Parathyroid adenoma (tissue), 2 donors: ENCODE measurements around the gene STX1A.

Source experiments
- H2AFZ ChIP-seq: fragments of 300-600 bp; sonication (generic); one replicate; pipeline ENCODE4 v1.7.0; 2017; ENCODE audit warnings: antibody characterized with exemption, mild to moderate bottlenecking
- H3K27ac ChIP-seq: fragments of 300-600 bp; sonication (generic); one replicate; pipeline ENCODE4 v1.7.0; 2017
- H3K27me3 ChIP-seq: fragments of 300-600 bp; sonication (generic); one replicate; pipeline ENCODE4 v1.7.0; 2017; ENCODE audit warnings: low read length; ENCODE audit not compliant: control insufficient read depth, insufficient read depth
- H3K36me3 ChIP-seq: fragments of 300-600 bp; sonication (generic); one replicate; pipeline ENCODE4 v1.7.0; 2017; ENCODE audit warnings: low read length; ENCODE audit not compliant: control insufficient read depth, insufficient read depth
- H3K4me1 ChIP-seq: fragments of 300-600 bp; sonication (generic); one replicate; pipeline ENCODE4 v1.7.0; 2017; ENCODE audit warnings: control low read depth
- H3K4me2 ChIP-seq: fragments of 300-600 bp; sonication (generic); one replicate; pipeline ENCODE4 v1.7.0; 2017; ENCODE audit warnings: low read length
- H3K4me3 ChIP-seq: fragments of 300-600 bp; sonication (generic); one replicate; pipeline ENCODE4 v1.7.0; 2017; ENCODE audit warnings: low read depth, low read length
- H3K79me2 ChIP-seq: fragments of 300-600 bp; sonication (generic); one replicate; pipeline ENCODE4 v1.7.0; 2017; ENCODE audit warnings: control low read depth
- H3K9ac ChIP-seq: fragments of 300-600 bp; sonication (generic); one replicate; pipeline ENCODE4 v1.7.0; 2017; ENCODE audit warnings: mild to moderate bottlenecking
- H3K9me3 ChIP-seq: fragments of 300-600 bp; sonication (generic); one replicate; pipeline ENCODE4 v1.7.0; 2017; ENCODE audit warnings: low read length; ENCODE audit not compliant: control insufficient read depth
- TF ChIP-seq, protein P1 (sequence below): fragments of 300-600 bp; sonication (generic); IDR thresholded peaks from one replicate; pipeline ENCODE4 v1.7.0; 2017; ENCODE audit warnings: antibody characterized with exemption, mild to moderate bottlenecking
- donor health status: primary hyperparathyroidism.

Gene STX1A

DNA sequence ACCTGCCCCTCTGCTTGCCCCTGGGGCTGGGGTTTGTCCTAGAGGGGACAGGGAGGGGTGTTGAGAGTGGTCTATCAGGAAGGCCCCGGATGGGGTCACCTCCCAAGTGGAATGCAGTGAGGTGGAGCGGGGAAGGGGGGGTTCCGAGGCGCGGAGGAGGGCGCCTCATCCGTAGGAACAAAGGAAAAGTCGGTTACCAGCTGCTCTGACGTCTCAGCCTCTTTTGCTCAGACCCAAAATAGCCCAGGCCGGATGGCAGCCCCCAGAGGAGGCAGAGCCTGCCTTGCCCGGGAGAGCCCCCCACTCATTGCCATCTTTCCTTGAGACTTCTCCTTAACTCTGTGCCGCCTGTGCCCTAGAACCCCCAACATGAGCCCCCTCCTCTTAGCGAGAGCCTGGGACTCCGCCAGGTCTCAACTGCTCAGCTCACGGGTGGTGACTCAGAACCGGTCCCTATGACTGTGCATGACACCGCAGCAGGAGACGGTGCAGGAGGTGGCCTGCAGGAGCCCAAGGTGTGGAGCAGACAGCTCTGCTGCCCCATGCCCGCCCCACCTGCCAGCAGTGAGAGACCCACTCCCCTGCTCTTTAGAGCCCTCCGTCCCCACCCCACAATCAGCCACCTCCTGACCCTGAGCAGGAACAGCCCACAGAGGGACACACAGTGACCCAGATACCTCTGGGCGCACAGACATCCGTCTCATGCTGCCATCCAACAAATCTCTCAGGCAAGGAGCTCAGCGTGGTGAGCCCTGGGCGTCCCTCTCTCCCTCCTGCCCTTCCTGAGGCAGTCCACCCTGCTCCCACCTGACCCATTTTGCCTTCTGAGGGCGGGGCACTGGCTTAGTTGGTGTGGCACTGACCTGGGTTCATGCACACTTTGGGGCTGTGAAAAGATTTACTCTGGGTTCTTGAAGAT is 13.1 kb downstream of the STX1A start:
- no peaks in the 10 kb centered on the region for H3K36me3 ChIP-seq
- no peak overlapping the region for H3K4me3 ChIP-seq
- TF ChIP-seq, protein P1, sequence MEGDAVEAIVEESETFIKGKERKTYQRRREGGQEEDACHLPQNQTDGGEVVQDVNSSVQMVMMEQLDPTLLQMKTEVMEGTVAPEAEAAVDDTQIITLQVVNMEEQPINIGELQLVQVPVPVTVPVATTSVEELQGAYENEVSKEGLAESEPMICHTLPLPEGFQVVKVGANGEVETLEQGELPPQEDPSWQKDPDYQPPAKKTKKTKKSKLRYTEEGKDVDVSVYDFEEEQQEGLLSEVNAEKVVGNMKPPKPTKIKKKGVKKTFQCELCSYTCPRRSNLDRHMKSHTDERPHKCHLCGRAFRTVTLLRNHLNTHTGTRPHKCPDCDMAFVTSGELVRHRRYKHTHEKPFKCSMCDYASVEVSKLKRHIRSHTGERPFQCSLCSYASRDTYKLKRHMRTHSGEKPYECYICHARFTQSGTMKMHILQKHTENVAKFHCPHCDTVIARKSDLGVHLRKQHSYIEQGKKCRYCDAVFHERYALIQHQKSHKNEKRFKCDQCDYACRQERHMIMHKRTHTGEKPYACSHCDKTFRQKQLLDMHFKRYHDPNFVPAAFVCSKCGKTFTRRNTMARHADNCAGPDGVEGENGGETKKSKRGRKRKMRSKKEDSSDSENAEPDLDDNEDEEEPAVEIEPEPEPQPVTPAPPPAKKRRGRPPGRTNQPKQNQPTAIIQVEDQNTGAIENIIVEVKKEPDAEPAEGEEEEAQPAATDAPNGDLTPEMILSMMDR: no peak
- H3K4me2 ChIP-seq: no peak overlapping the region
- no peaks in the 10 kb centered on the region for H3K4me1 ChIP-seq
- no peak overlapping the region for H2AFZ ChIP-seq
- no peaks in the 10 kb centered on the region for H3K9me3 ChIP-seq
- H3K79me2 ChIP-seq: no peaks in the 10 kb centered on the region
- no peak overlapping the region for H3K27ac ChIP-seq
- H3K9ac ChIP-seq: no peak overlapping the region
- no peaks in the 10 kb centered on the region for H3K27me3 ChIP-seq

DNA sequence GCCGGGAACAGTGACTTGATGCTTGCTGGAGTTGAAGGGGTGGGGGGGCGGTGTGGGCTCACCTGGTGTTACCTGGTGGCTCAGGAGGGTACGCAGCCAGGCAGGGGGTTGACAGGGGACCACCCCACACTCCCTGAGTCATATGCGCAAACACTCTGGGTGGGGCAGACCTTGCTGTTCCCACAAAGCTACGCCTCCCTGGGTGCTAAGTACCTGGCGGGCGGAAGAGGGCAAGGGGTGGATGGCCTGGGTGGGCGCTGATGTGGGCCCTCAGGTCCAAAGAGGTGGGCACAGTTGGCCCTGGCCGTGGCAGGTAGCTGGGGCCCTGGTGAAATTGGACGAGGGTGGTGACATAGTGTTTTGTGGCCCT is 13.9 kb downstream of the STX1A start:
- TF ChIP-seq, protein P1: no peak
- Histone ChIP-seq H3K27ac (no peak overlapping the region), H3K36me3 (no peaks in the 10 kb centered on the region), H3K27me3 (no peaks in the 10 kb centered on the region), H3K4me1 (no peaks in the 10 kb centered on the region), H3K9ac (no peak overlapping the region), H3K4me3 (no peak overlapping the region), H3K79me2 (no peaks in the 10 kb centered on the region), H2AFZ (no peak overlapping the region), H3K4me2 (no peak overlapping the region), H3K9me3 (no peaks in the 10 kb centered on the region)

DNA sequence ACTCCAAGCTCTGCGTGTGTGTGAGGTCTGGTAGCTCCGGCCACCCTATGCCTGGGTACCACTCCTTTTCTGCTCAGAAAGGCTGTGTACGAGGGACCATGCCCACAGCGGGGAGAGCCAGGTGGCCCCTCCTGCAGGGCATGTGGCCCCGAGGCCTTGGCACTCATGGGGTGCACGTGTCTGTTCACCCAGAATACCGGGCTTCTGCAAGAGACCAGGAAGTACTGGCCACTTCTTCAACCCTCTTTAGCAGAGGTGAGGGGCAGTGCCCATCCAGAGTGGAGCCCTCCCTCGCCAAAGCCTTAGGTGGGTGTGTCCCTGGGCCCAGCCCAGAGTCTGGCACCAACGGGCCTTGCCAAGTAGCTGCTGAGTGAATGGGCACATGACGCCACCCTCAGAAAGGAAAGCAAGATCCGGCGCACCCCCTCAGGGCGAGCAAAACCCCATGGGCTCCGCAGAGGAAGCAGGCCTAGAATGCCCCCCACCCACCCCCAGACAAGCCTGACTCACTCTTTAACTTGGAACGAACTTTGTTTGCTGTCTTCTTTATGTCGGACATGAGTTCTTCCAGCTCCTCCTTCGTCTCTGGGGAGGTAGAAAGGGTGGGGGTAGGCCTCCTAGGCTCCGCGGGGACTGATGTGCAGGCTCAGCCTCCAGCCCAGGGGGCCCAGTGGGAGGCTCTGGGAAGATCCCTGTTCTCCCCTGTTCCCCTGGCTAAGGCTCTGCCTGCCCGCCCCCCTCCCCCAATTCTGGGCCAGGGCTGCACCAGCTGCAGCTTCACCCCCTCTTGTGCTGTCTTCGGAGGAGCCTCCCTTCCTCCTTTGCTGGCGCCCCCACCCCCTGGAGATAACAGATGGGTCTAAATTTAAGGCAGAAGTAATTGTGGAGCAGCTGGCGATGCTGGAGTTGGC is 14.6 kb downstream of the STX1A start:
- no peak overlapping the region for H3K4me2 ChIP-seq
- no peaks in the 10 kb centered on the region for H3K4me1 ChIP-seq
- no peaks in the 10 kb centered on the region for H3K9me3 ChIP-seq
- H3K4me3 ChIP-seq: no peak overlapping the region
- TF ChIP-seq, protein P1: no peak
- H3K36me3 ChIP-seq: no peaks in the 10 kb centered on the region
- no peak overlapping the region for H3K9ac ChIP-seq
- H2AFZ ChIP-seq: no peak overlapping the region
- H3K79me2 ChIP-seq: no peaks in the 10 kb centered on the region
- no peaks in the 10 kb centered on the region for H3K27me3 ChIP-seq
- H3K27ac ChIP-seq: no peak overlapping the region

DNA sequence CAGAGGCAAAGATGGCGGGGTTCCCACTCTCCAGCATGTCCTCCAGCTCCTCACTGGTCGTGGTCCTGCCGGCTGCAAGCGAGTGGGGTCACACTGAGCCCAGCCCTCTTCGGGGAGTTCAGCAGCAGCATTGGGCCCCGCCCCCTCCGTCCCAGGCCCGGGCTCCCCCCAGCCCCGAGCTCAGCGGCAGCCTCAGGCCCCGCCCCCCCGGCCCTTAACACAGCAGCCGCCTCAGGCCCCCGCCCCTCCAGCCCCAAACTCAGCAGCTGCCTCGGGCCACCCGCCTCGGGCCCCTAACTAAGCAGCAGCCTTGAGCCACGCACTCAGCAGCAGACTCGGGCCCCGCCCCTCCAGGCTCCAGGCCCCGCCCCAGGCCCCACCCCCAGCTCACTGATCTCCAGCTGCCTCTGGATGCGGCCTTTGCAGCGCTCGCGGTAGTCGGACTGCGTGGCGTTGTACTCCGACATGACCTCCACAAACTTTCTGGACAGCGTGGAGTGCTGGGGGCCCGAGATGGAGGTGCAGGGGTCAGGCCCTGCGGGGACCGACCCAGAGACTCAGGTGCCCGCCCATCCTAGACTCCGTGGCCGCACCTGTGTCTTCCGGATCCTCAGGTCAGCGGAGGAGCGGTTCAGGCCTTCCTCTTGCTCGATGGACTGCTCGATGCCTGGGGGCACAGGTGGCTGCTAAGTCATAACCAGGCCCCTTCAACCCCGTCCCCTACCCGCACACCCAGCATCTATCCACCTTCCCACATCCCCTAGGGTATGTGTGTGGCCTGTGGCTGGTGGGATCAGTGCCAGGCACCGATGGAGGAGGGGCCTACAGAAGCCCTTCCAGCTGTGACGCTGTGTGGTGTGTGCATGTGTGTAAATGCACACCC is 15.5 kb downstream of the STX1A start:
- no peak overlapping the region for H3K27ac ChIP-seq
- TF ChIP-seq, protein P1: no peak
- H3K79me2 ChIP-seq: no peaks in the 10 kb centered on the region
- no peaks in the 10 kb centered on the region for H3K27me3 ChIP-seq
- H3K4me2 ChIP-seq: no peak overlapping the region
- no peak overlapping the region for H2AFZ ChIP-seq
- no peak overlapping the region for H3K9ac ChIP-seq
- no peaks in the 10 kb centered on the region for H3K4me1 ChIP-seq
- no peaks in the 10 kb centered on the region for H3K36me3 ChIP-seq
- H3K4me3 ChIP-seq: no peak overlapping the region
- no peaks in the 10 kb centered on the region for H3K9me3 ChIP-seq
